ENCODE data around the gene PAF1. TPM values are rescaled to one million over a fixed set of nuclear protein-coding genes. Genes with fewer than 3 reads are reported as not detected.

Gene PAF1
- total and polyA plus RNA-seq, 2 of the 13 experiments (the other 11 are each of a cell fraction or from before 2014, with no cell fraction given): 30.2 to 31.1 TPM

- peak in 1 of 2 experiments; percentile 48; a peak in 1 of 4 replicates for TF ChIP-seq HMGXB4 (CRISPR knock-in tag; IDR thresholded peaks at IDR 0.05; ENCODE audit: borderline replicate concordance in 1 of 2, low read depth in 1 of 2)
- TF ChIP-seq IKZF1 (IDR thresholded peaks at IDR 0.05): no peak
- no peak for TF ChIP-seq ZBTB33 (CRISPR knock-in tag; IDR thresholded peaks at IDR 0.05)
- no peak for TF ChIP-seq ZNF460 (CRISPR knock-in tag; IDR thresholded peaks at IDR 0.05; ENCODE audit: borderline replicate concordance)
- no peak for TF ChIP-seq GLMP (CRISPR knock-in tag; IDR thresholded peaks at IDR 0.05; ENCODE audit: borderline replicate concordance)
- TF ChIP-seq ZNF605 (CRISPR knock-in tag; IDR thresholded peaks at IDR 0.05): no peak; the same call in none of the 2 replicates
- no peak for TF ChIP-seq THYN1 (CRISPR knock-in tag; IDR thresholded peaks at IDR 0.05; ENCODE audit: borderline replicate concordance, low read depth)
- TF ChIP-seq ZKSCAN8 (CRISPR knock-in tag; IDR thresholded peaks at IDR 0.05; ENCODE audit: borderline replicate concordance): no peak
- no peak for TF ChIP-seq ZBTB7A (CRISPR knock-in tag; IDR thresholded peaks at IDR 0.05)
- no peak for TF ChIP-seq TOPORS (CRISPR knock-in tag; IDR thresholded peaks at IDR 0.05)
- TF ChIP-seq ATF4 (CRISPR knock-in tag; IDR thresholded peaks at IDR 0.05): 0 out of 4 replicates have a peak, but pooled peaks of 1 of the 2 experiments have one; percentile 22
- no peak for TF ChIP-seq DRAP1 (CRISPR knock-in tag; IDR thresholded peaks at IDR 0.05)
- no peak for TF ChIP-seq MBD4 (IDR thresholded peaks at IDR 0.05; ENCODE audit: borderline replicate concordance, low read length)
- no peak for TF ChIP-seq ZNF737 (CRISPR knock-in tag; IDR thresholded peaks at IDR 0.05; ENCODE audit: borderline replicate concordance)
- no peak for TF ChIP-seq HNRNPH1 (optimal IDR thresholded peaks at IDR 0.05; ENCODE audit: low read depth, low read length)
- no peak for TF ChIP-seq ZNF280B (CRISPR knock-in tag; IDR thresholded peaks at IDR 0.05; ENCODE audit: borderline replicate concordance)
- no peak for TF ChIP-seq ERF (CRISPR knock-in tag; IDR thresholded peaks at IDR 0.05)
- TF ChIP-seq HMG20B (CRISPR knock-in tag; conservative IDR thresholded peaks at IDR 0.05): no peak
- no peak for TF ChIP-seq SMARCE1 (IDR thresholded peaks at IDR 0.05; ENCODE audit: borderline replicate concordance)
- no peak; the same call in 1 of the 2 replicates for TF ChIP-seq ZMYM4 (CRISPR knock-in tag; IDR thresholded peaks at IDR 0.05)
- TF ChIP-seq ZFP62 (CRISPR knock-in tag; IDR thresholded peaks at IDR 0.05): no peak
Measured at GRCh38 chr19:39428283-39429112, 37.6 kb upstream of the PAF1 start (continued).

Data from HepG2 (cell line).